Measurements from ENCODE around the gene COL13A1.

GRCh38 chr10:69870591-69870990 is 68.9 kb downstream of the COL13A1 start:
- no peak for TF ChIP-seq CTCF (IDR thresholded peaks at IDR 0.05; ENCODE audit: insufficient read depth, low read depth, low read length)
- no peak for TF ChIP-seq EZH2 (IDR thresholded peaks at IDR 0.05; ENCODE audit: insufficient read depth, low read length)

Data from astrocyte (in vitro differentiated cells and primary cell).